GM23248 (cell line): ENCODE results near the gene SKAP1.
"Not testable (repeated sequence)": the region's sequence is repeated elsewhere in the genome, so short reads cannot be mapped to it uniquely, and the experiment has no call there.

Source experiments
- EZH2 ChIP-seq: fragments of 200-600 bp; sonication (generic); IDR thresholded peaks from 2 replicates; pipeline ENCODE4 v1.6.1; 2018; ENCODE audit warnings: antibody characterized with exemption, mild to moderate bottlenecking; ENCODE audit not compliant: insufficient read depth, poor library complexity, severe bottlenecking
- EZH2phosphoT487 ChIP-seq: fragments of 200-600 bp; sonication (generic); IDR thresholded peaks from 2 replicates; pipeline ENCODE4 v1.6.1; 2018; ENCODE audit warnings: antibody characterized with exemption, moderate library complexity, mild to moderate bottlenecking, low read depth; ENCODE audit not compliant: insufficient read depth

DNA sequence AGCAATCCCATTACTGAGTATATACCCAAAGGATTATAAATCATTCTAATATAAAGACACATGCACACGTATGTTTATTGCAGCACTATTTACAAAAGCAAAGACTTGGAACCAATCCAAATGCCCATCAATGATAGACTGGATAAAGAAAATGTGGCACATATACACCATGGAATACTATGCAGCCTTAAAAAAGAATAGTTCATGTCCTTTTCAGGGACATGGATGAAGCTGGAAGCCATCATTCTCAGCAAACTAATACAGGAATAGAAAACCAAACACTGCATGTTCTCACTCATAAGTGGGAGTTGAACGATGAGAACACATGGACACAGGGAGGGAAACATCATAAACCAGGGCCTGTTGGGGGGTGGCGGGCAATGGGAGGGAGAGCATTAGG is 19.3 kb upstream of the SKAP1 start:
- TF ChIP-seq EZH2phosphoT487, EZH2: not testable (repeated sequence)
